ENCODE results near the gene LPAR5.

GRCh38 chr12:6662906-6663742, 27.4 kb upstream of the LPAR5 start, which contains the start of gene ING4:
- TF ChIP-seq, protein P1, sequence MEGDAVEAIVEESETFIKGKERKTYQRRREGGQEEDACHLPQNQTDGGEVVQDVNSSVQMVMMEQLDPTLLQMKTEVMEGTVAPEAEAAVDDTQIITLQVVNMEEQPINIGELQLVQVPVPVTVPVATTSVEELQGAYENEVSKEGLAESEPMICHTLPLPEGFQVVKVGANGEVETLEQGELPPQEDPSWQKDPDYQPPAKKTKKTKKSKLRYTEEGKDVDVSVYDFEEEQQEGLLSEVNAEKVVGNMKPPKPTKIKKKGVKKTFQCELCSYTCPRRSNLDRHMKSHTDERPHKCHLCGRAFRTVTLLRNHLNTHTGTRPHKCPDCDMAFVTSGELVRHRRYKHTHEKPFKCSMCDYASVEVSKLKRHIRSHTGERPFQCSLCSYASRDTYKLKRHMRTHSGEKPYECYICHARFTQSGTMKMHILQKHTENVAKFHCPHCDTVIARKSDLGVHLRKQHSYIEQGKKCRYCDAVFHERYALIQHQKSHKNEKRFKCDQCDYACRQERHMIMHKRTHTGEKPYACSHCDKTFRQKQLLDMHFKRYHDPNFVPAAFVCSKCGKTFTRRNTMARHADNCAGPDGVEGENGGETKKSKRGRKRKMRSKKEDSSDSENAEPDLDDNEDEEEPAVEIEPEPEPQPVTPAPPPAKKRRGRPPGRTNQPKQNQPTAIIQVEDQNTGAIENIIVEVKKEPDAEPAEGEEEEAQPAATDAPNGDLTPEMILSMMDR (IDR thresholded peaks at IDR 0.05): no peak
- no peak for TF ChIP-seq POLR2A (IDR thresholded peaks at IDR 0.05)

Data from Peyer's patch (tissue), 4 donors.